MM.1S (cell line): ENCODE data around the gene TMEM132D.

Experiments used
- CTCF ChIP-seq: fragments of 300-600 bp; sonication (generic); IDR thresholded peaks from 2 replicates; pipeline ENCODE4 v1.5.1; 2016; ENCODE audit warnings: antibody characterized with exemption, low read length, mixed read lengths
- EZH2 ChIP-seq: fragments of 300-600 bp; sonication (generic); optimal IDR thresholded peaks from 2 replicates; pipeline ENCODE3; 2017; ENCODE audit warnings: low read depth, mild to moderate bottlenecking, antibody characterized with exemption, low read length, mixed read lengths
- EZH2phosphoT487 ChIP-seq: fragments of 300-600 bp; sonication (generic); IDR thresholded peaks from 2 replicates; pipeline ENCODE4 v1.6.1; 2018; ENCODE audit warnings: antibody characterized with exemption, low read length

- TF ChIP-seq CTCF (no peak), EZH2 (no peak), EZH2phosphoT487 (no peak)
These were observed 836.3 kb downstream of the TMEM132D start for GRCh38 chr12:129067491-129067890.
